CD4-positive, alpha-beta T cell treated with Interleukin-6 at 100 ng/mL for 8 hours (primary cell): ENCODE measurements around the gene ATP6V0E2.

Source experiments
- DNase-seq: peaks from one replicate; pipeline ENCODE4 v3.0.0-alpha.2; 2020; ENCODE audit warnings: mixed read lengths, low spot score

ATP6V0E2 gene

DNA sequence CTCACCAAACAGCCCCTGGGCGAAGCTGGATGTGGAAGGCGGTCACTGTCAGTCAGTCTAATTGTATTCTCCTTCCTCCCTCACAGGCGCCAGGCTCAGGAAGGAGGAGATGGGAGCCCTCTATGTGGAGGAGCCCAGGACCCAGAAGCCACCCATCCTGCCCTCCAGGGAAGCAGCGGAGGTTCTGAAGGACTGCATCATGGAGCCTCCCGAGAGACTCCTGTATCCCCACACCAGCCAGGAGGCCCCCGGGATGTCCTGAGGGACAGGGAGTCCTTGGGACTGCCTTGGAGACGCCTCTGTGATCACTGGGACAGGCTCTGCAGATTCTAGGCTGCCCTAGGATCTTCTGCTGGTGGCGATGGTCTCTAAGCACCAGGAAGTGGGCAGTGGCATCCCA lies 9.7 kb upstream of the ATP6V0E2 start:
- DNase-seq = no peak

DNA sequence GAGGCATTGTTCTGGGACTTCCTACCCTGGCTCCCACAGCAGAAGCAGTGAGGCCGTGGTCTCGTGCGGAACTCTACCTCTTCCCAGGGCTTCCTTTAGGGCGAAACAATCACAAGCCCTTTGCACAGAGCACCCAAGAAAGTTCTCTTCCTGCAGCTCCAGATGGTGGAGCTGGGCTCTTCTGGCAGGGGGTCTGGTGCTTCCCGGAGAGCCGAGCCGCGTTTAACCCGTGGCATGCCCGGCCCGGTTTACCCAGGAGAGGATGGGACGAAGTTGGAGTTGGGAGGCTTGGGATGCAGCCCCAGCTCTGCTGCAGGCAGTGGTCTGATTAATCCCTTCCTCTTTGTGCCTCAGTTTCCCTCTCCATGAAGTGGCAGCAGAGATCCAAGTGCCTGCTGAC lies 9.0 kb upstream of the ATP6V0E2 start:
- DNase-seq = no peak

DNA sequence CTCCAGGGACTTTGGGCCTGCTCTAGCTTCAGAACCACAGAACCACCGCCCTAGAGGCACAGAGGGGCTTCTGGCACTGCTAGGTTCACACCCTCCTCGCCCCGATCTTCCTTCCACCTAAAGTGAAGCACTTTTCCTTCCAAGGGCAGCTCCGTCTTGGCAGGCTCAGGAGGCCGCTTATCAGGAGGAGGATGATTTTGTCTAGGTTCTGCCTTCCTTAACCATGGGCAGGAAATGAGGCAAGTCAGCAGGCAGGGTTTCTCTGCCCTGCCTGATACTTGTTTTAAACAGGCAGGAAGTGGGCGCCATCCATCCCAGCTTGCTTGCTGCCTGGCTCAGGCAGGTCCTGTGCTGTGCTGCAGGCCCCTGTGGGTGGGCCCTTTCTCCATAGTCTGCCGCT lies 8.3 kb upstream of the ATP6V0E2 start:
- DNase-seq = peak; percentile 76

DNA sequence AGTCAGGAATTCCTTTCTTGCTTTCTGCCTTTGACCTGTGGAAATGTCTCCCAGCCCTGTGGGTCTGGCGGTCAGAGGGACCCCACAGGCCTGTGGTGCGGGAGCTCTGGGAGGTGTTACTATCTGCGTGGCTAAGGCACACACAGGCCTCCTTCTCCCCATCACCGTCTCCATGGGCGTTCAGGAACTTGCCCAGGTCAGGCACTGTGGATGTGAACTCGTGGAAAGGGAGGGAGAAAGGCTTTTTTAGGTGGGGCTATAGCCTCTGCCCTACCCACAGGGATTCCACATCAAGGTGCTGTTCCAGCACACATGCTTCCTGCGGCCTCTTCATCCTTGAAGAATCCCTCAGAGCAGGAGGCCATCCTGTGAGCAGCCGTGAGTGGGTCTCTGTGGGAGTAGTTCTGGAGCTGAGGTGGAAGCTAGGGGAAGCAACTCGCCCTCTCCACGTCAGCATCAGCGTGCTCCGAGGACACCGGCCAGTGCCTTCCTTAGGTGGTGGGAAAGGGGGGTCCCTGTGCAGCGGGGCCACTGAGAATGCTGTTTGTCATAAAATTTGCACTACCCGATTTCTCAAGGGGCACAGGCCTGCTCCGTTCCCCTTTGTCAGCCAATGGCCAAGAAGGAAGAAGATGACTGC lies 7.5 kb upstream of the ATP6V0E2 start:
- no peak for DNase-seq

DNA sequence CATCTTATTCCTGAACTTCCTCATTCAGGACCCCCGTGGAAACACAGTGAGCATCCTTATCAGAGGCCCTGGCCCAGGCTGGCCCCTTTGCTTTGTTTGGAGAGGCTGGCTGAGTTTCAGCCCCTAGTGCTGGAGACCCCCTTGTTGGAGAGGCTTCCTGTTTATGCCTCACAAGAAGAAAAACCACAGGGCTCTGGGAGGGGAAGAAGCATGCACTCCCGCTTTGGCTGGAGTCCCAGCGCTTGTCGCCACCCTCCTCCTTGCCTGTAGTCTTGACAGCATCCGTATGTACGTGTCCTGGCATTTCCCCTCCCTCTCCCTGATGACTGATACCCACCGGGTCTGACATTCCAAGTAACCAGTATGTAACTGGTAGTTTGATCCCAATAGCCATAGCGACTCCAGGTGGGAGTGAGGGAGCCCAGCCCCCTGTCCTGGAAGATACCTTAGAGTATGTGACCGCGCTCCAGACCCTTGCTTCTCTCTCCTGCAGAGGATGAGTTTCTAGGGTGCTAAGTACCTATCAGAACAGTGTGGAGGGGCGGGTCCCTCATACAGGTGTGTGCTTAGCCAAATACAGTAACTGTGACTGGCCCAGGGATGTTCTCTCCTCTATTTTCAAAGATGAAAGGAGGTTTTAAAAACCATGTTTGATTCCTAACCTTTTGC lies 6.9 kb upstream of the ATP6V0E2 start:
- DNase-seq = peak; percentile 18

DNA sequence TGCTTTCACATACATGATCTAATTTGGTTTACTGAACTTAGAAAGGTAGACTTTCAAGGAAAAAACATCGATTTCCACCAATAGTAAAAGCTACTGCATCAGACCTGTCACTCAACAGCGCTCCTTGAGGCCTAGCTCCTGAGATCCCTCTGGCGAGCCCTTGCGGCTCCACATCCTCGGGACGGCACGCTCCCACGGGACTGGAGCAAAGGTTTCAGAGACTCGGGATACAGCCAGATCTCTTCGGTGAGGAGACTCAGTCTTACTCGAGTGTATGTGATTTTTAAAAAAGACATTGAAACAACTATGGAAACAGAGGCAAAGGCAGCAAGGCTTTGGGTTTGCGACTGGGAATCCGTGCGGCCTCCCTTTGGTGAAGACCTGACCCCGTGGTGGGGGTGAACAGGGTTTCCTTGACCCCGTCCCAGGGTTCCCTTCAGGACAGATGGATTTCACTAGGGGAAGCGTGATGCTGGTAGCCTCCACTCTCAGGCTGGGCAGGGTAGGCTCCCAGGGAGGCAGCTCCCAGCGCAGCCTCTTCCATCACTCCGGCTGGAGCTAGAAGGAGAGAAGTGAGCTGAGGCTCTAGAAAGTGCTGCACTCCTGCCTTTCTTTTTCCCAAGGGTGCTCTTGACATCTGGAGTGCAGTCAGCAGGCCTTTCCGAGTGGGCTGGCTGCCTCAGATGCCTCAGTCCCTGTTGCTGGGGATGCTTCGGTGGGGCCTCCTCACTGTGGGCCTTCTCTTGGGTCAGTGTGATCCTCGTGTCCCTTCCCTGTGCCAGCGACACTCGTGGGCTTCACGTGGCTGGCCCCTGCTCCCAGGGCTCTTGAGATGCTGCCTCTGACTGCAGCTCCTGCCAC lies 5.8 kb upstream of the ATP6V0E2 start:
- DNase-seq = no peak

DNA sequence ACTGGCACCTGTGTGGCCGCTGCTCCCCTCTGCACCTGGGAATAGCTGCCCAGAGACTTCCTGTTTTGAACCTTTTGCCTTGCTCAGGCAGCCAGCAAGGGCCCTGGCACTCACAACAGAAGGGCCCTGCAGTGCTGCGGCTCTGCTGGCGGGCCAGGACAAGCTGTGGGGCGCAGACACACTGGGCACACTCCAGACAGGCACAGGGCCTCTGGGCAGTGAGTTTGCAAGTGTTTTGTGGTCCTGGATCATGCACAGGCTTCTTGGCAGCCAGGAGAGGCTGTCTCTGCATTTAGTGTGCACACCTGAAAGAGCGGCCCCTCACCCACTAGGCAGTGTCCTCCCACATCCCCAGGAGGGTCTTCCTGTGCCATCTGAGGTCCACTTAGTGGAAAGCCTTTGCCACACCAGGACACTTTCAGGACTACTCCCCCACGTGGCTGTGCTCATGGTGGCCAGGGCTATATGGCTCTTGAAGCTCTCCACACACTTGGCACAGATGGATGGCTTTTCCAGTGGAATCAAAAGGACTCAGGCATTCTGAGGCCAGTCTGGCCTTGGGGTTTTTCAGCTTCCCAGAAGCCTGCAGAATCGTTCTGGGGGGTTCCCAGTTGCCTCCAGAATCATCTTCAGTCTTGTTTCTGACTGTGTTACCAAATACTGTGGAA lies 5.0 kb upstream of the ATP6V0E2 start:
- DNase-seq = peak; percentile 28

DNA sequence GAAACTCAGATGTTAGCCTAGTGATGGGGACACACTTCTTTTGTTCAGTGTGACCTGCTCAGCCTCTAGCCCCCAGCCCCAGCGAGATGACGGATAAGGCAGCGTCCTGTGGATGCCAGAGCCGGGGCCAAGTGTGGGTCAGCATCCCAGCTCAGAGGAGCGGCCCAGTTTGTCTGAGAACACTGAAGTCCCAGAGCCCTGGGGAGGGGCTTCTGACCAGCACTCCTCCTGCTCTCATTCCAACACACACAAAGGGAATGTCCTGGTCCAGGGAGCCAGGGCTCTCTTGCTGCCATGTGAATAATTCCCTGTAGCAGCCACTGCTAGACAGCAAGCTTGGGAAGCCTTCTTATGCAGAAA lies 4.5 kb upstream of the ATP6V0E2 start:
- no peak for DNase-seq

DNA sequence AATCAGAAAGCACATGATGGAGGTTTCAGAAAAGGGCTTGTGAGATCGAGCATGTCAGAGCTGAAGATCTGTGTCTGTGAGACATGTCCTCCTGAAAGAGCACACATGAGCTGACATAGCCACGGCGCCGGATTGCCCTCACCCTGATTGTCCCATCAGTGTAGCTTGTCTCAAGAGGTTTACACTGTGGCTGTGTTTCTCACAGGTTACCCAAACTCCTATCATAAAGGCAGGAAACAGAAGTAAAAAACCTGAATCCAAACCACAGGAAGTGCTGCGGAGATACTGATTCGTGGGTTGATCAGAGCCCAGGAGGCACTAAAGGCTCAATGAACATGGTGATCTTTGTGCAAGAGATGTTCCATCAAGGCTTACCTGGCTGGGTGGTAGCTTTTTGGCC lies 3.9 kb upstream of the ATP6V0E2 start:
- DNase-seq = peak; percentile 77

DNA sequence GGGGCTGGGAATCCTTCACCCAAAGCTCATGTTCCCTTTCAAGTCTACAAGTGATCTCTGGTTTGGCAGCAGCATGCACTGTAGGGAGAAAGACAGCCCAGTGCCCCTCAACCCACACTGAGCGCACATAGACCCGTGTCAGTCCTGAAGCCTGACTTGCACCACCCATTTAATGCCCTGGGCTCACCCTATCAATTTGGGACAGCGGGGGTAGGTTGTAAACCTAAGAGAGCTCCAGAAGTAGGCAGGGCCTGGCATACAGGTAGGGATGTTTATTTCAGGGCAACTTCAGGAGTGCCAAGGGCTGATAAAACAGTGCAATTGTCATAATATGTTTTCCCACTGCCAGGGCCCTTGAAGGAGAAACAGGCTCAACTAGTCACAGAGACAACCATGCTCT lies 3.5 kb upstream of the ATP6V0E2 start:
- DNase-seq = no peak

DNA sequence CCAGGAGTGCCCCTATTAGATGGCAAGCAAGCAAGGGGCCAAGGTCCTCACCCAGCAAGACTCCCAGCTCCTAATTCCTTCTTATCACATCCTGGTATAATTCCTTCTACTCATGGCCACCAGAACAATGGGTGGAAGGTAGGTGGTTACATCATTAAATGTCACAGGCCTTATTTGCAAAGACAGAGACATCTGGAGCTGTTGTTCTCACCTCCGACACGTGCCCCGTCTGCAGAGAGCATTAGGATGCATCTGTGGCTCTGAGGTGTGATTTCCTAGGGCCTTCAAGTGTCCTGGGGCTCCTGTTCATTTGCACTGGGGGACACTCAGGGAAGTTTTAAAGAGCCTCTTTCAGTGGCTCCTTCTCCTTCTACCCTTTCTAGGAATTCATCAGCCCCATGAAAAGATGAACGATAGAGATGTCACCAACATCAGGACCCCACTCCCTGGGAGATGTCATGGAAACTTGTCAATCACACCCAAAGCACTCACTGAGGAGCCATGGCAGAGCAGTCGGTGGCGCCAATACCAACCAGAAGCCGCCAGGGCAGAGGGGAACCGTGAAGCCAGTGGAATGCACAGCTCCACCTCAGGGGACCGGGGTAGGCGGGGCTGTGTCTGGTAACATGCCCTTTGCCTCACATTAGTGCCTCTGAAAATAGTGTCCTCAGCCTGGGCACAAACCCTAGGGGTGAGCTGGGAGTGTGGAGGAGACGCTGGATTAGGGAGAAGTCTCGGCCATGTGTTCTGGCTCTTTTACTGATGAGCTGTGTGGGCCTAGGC lies 2.9 kb upstream of the ATP6V0E2 start:
- DNase-seq = peak; percentile 16

DNA sequence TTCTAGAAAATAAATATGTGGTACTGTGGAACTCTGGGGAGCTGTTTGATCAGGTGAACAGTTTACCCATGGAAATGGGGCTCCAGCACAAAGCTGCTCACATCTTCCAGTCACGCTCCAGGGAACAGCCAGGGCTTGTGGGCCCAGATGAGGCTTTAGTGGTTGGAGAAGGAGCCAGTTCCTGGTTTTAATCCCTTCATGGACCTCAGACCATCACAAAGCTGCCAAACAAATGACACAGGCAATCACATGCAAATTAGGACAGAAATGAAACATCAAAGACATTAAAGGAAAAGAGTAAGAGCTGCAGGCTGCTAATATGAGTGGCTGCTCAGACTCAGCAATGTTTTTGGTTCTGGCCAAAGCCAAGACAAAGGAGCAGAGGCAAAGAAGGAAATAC lies 2.2 kb upstream of the ATP6V0E2 start:
- DNase-seq = no peak

DNA sequence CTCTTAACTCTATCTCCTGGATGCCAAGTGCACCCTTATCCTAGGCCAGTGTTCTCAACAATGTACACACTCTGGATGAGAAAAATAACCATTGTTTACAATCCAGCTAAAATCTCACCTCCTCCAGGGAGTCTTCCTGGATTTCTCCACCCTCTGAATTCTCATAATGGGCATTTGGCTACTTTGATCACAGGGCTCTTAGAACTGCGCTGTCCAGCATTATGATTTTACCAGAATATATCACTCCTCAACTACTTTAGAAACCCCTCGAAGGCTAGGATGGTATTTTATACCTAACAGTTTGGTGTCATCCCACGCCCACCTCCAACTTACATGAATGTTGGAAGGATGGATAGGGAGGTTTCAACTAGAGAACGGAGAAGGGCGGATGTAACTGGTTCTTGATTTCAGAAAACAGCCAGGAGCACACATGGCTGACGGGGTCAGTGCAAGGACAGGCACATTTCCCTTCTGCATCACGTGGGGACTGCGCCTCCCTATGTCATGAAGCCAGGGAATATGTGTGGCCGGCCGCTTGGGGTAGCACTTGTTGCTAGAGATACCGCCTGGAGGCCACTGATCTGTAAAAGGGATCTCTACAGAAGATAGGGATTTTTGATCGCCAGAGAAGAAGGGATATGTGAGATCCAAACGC lies 1.2 kb upstream of the ATP6V0E2 start:
- DNase-seq = peak; percentile 11

DNA sequence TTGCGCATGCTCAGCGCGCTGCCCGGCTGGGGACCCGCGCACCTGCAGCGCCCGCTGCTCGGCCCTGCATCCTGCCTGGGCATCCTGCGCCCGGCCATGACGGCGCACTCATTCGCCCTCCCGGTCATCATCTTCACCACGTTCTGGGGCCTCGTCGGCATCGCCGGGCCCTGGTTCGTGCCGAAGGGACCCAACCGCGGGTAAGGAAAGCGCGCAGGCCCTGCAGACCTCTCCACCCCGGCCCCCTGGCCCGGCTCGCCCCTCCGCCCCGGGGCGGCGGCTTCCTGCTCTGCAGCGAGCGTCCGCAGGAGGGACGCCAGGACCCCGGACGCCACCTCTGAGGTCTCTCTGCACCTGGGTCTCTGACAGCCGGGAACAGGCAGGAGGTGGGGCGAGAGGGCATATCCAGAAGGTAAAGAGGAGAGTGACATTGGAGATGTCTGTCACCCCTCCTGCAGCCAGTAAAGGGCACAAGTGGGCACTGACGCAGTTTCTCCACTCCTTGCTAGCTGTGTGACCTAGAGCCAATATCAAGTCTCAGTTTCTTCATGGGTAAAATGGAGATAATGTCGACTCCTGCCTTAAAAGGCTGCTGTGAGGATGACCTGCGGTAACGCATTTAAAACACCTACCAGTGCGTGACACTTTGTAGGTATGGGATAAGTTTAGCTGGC lies 338 bp downstream of the ATP6V0E2 start:
- no peak for DNase-seq

DNA sequence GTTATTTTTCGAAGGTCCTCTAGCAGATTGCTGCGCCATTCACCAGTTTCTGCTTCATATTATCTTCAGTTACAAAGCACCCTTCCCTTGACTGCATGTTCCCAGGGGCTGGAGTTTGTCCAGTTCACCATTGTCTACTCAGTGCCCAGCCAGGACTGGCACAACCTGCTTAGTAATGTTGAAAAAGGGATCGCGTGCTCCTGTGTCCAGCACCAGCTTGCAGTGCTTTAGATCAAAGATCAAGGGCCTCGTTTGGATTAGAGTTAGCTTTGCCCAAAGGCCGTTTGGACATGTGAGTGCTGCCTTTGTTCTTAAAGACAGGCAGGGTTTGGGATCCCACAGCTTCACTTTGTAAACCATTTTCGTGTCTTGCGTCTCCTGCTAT lies 867 bp downstream of the ATP6V0E2 start:
- no peak for DNase-seq

DNA sequence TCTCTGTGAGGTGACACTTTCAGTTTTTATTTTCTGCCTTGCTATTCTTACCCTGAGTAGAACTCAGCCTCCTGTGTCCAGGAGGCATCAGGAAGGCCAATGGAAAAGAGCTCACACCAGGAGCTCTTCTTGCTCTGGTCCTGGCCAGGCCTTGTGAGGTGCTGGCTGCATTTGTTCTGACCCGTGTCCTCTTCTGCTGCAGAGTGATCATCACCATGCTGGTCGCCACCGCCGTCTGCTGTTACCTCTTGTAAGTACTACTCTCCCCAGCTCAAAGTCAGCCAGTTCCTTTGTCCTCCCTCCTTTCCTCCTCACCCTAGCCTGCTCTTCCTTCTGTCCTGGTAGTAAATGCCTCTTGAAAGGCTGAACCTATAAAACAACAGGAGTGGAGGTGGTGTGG lies 1.6 kb downstream of the ATP6V0E2 start:
- no peak for DNase-seq

DNA sequence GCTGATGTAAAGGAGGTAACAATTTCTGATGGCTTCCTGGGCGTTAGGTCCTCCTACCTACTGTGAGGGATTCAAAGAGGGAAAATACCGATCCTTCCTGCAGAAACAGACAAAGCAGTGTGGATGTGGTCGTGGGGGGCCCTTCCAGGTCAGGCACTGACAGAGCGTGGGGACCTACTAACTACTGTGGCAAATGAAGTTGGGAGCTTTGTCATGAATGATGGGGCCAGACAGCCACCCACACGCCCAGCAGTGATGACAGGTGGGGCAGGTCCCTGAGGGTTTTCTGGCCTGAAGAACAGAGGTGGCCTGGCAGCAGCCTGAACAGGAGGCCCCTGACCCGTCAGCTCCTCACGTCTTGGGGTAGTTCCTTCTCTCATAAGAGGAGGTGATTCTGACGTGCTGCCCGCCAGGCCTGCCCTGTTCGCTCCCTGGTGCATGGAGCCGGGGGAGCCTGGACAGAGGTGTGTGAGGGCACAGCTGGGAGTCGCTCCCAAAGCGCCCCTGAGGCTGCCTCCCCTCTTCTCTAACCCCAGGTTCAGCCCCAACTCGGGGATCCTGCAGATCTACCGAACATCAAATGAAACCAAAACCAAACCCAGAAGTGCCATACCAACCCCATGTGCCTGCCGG lies 4.2 kb downstream of the ATP6V0E2 start:
- no peak for DNase-seq

DNA sequence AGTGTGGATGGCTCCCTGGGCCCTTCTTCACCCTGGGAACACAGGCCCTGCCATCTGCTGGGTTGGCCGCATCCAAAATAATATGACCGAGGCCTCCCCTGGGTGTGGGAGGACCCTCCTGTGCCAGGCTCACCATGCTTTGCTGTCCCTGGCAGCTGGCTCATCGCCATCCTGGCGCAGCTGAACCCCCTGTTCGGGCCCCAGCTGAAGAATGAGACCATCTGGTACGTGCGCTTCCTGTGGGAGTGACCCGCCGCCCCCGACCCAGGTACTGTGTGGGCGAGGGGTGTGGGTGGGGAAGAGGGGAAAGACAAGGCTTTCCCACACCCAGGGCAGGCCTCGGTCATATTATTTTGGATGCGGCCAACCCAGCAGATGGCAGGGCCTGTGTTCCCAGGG lies 4.8 kb downstream of the ATP6V0E2 start:
- DNase-seq = no peak

DNA sequence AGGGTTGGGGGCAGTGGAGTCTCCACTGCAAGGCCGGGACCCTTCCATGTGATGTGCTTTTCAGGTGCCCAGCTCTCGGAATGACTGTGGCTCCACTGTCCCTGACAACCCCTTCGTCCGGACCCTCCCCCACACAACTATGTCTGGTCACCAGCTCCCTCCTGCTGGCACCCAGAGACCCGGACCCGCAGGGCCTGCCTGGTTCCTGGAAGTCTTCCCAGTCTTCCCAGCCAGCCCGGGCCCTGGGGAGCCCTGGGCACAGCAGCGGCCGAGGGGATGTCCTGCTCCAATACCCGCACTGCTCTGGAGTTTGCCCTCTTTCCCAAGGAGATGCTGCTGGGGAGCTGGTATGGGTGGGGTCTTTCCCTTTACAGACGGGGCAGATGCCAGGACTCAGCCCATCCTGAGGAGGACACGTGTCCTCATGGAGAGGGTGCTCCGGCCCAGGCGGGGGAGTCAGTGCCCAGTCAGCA lies 5.5 kb downstream of the ATP6V0E2 start:
- no peak for DNase-seq
